AG20443 (cell line): ENCODE data around the gene UGT1A8.
"Not testable (repeated sequence)": the region's sequence is repeated elsewhere in the genome, so short reads cannot be mapped to it uniquely, and the experiment has no call there.

Source experiments
- DNase-seq: peaks from one replicate; pipeline ENCODE4 v3.0.0; 2012; ENCODE audit warnings: low spot score, mixed read lengths

The UGT1A8 gene

DNA sequence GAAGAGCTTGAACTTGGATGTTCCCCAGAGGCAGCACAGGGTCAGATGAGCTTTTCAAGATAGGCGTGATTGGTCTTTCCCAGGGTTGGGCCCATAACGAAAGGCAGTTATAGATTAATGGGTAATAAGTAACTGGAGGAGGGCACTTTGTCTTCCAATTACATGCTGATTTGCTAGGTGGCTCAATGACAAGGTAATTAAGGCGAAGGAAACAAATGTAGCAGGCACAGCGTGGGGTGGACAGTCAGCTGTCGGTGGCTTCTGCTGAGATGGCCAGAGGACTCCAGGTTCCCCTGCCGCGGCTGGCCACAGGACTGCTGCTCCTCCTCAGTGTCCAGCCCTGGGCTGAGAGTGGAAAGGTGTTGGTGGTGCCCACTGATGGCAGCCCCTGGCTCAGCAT, 101.1 kb downstream of the UGT1A8 start, which contains the start of gene UGT1A4:
TSS of gene UGT1A4 (plus strand) at position 185 of the 400 bp plus-strand sequence. CDS start at position 270, 85 bp downstream.
- no peak for DNase-seq

DNA sequence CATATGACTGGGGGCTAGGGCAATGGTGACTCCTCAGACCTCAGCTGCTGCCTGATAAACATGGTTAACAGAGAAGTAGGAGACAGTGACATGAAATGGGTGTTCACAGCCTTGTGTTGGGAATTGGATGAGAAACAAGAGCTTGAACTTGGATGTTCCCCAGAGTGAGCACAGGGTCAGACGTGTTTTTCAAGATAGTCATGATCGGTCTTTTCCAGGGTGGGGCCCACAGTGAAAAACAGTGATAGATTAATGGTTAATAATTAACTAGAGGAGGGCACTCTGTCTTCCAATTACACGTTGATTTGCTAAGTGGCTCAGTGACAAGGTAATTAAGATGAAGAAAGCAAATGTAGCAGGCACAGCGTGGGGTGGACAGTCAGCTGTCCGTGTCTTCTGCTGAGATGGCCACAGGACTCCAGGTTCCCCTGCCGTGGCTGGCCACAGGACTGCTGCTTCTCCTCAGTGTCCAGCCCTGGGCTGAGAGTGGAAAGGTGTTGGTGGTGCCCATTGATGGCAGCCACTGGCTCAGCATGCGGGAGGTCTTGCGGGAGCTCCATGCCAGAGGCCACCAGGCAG, 111.4 kb downstream of the UGT1A8 start, which contains the start of gene UGT1A3:
TSS of gene UGT1A3 (plus strand) at position 320 of the 579 bp plus-strand sequence. CDS start at position 405, 85 bp downstream.
- no peak for DNase-seq

DNA sequence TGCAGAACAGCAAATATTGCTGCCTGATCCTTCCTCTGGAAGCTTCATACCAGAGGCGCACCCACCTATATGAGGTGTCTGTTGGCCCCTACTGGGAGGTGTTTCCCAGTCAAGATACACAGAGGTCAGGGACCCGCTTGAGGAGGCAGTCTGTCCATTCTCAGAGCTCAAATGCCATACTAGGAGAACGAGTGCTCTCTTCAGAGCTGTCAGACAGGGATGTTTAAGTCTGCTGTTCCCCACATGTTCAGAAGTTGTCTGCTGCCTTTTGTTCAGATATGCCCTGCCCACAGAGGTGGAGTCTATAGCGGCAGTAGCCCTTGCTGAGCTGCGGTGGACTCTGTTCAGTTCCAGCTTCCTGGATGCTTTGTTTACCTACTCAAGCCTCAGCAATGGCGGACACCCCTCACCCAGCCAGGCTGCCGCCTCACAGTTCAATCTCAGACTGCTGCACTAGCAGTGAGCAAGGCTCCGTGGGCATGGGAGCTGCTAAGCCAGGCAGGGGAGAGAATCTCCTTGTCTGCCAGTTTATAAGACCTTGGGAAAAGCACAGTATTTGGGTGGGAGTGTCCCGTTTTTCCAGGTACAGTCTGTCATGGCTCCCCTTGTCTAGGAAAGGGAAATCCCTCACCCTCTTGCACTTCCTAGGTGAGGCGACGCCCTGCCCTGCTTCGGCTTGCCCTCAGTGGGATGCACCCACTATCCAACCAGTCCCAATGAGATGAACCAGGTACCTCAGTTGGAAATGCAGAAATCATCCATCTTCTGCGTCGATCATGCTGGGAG, 119.6 kb downstream of the UGT1A8 start:
- DNase-seq = not testable (repeated sequence)

DNA sequence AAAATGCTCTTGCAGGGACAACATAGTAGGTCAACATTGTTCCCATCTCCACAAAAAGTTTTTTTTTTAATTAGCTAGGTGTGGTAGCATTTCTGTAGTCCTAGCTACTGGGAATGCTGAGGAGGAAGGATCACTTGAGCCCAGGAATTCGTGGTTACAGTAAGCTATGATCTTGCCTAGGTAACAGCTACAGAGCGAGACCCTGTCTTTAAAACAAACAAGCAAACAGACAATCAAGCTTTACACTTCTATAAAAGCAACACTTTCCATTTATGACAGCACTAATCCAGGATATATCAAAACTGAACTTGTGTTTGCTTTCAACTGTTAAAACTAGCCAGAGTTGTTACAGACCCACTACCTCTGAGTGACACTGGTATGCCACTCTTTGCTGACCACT, 123.4 kb downstream of the UGT1A8 start:
- DNase-seq = no peak

DNA sequence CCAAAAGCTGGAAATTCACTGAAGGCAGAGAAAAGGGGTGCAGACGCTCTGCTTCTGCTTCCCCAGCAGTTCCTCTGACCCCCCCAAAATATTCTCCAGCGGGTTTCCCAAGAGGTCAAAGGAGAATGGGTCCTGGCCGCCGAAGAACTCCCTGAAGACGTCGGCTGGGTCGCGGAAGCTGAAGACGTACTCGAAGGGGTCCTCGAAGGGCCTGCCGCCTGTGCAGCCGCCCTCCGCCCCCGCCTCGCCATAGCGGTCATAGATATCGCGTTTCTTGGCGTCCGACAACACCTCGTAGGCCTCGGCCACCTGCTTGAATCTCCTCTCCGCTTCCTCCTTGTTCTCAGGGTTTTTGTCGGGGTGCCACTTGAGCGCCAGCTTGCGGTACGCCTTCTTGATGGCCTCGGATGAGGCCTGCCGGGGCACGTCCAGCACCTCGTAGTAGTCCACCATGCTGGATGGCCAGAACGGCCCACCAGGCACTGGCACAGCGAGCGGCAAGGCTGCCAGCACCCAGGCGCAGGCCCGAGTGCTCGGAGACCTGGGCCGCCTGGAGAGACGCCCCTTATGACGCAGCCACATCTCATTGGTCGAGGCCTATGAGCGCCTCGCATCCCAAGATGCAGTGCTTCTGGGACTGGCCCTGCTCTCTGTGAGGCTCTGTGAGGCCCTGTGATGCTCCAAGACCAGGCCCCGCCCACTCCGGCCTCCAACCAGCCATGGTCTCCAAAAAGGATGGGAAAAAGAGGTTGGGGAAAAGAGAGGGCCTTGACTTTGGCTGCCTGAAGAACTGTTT, 126.2 kb downstream of the UGT1A8 start:
- DNase-seq = no peak

DNA sequence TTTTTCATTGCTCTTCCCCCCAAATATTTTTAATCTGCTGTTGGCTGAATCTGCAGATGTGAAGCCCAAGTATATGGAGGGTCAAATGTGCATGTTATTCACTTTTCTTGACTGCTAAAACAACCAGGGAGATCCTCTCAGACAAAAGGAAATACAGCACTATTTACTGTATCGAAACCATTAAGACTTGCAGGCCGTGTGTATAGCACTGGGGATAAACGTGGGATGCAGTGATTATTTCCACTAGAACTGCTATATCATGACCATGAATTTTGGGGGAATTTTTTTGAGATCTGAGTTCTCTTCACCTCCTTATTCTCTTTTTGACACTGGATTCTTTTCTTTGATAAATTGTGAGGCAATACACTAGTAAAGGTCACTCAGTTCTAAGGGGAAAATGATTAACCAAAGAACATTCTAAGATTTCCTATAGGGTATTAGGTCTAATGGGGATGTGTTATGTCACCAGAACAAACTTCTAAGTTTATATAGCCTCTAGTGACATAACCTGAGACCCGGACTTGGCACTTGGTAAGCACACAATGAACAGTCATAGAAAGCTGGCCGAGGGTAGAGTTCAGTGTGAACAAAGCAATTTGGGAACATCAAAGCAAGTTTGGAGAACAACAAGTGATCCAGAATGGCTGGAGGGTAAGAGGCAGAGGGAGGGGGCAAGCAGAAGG, 127.8 kb downstream of the UGT1A8 start:
- no peak for DNase-seq

DNA sequence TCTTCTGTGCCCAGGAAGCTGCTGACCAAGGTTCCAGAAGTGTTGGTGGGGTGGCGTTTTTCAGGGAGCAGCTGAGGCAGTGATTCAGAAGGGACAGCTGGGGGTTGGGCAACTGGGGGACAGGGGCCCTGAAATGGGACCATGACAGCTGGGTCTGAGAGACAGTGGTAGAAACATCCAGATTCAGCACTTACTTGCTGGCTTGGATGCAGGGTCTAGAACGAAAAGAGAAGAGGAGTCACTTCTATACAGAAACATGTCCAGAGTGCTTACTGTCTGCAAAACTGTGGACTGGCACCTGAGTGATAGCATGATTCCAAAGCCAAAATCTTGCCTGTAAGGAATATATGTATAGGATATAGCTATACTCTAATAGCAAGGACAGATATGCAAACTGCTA, 128.4 kb downstream of the UGT1A8 start:
- not testable (repeated sequence) for DNase-seq

DNA sequence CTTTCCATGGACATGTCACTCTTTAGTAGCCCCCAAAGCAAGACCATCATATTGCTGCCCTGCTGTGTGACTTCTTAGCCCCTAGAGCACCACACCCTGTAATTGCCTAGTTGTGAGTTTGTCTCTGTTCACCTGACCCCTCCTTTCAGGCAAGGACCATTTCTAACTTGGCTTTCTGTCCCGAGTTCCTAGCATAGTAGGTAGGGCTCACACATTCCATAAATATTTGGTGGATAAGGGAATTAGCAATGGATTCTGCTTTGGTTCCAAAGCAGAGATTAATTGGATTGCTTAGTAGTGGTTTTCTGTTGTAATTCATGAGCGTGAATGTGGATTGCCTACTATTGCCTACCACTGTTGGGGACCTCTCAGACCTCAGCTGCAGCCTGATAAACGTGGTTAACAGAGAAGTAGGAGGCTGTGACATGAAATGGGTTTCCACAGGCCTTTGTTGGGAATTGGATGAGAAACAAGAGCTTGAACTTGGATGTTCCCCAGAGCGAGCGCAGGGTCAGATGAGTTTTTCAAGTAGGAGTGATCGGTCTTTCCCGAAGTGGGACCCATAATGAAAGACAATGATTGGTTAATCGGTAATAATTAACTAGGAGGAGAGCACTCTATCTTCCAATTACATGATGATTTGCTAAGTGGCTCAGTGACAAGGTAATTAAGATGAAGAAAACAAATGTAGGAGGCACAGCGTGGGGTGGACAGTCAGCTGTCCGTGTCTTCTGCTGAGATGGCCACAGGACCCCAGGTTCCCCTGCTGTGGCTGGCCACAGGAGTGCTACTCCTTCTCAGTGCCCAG, 129.2 kb downstream of the UGT1A8 start:
- no peak for DNase-seq

DNA sequence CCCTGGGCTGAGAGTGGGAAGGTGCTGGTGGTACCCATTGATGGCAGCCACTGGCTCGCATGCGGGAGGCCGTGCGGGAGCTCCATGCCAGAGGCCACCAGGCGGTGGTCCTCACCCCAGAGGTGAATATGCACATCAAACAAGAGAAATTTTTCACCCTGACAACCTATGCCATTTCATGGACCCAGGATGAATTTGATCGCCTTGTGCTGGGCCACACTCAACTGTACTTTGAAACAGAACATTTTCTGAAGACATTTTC, 129.8 kb downstream of the UGT1A8 start:
- no peak for DNase-seq

DNA sequence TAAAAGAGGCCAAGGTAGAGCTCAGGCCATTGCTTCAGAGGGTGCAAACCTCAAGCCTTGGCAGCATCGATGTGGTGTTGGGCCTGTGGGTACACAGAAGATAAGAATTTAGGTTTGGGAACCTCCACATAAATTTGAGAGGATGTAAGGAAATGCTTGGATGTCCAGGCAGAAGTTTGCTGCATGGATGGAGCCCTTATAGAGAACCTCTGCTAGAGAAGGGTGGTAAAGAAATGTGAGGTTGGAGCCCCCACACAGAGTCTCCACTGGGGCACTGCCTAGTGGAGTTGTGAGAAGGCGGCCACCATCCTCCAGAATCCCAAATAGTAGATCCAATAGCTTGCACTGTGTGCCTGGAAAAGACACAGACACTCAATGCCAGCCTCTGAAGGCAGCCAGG, 133.3 kb downstream of the UGT1A8 start:
- DNase-seq = not testable (repeated sequence)

DNA sequence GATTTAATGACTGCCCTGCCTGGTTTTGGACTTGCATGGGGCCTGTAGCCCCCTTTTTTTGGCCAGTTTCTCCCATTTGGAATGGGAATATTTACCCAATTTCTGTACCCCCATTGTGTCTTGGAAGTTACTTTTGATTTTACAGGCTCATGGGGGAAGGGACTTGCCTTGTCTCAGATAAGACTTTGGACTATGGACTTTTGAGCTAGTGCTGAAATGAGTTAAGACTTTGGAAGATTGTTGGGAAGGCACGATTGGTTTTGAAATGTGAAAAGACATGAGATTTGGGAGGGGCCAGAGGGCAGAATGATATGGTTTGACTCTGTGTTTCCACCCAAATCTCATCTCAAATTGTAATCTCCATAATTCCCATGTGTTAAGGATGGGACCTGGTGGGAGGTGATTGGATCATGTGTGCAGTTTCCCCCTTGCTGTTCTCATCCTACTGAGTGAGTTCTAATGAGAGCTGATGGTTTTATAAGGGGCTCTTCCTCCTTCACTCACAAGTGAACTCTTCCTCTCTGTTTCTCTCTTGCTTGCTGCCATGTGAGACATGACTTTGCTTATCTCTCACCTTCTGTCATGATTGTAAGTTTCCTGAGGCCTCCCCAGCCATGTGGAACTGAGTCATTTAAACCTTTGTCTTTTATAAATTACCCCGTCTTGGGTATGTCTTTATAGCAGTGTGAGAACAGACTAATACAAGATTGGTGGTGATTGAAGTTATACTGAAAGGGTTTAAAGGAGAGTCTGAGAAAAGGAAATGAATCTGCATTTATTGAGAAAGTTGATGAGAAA, 134.0 kb downstream of the UGT1A8 start:
- DNase-seq = not testable (repeated sequence)

DNA sequence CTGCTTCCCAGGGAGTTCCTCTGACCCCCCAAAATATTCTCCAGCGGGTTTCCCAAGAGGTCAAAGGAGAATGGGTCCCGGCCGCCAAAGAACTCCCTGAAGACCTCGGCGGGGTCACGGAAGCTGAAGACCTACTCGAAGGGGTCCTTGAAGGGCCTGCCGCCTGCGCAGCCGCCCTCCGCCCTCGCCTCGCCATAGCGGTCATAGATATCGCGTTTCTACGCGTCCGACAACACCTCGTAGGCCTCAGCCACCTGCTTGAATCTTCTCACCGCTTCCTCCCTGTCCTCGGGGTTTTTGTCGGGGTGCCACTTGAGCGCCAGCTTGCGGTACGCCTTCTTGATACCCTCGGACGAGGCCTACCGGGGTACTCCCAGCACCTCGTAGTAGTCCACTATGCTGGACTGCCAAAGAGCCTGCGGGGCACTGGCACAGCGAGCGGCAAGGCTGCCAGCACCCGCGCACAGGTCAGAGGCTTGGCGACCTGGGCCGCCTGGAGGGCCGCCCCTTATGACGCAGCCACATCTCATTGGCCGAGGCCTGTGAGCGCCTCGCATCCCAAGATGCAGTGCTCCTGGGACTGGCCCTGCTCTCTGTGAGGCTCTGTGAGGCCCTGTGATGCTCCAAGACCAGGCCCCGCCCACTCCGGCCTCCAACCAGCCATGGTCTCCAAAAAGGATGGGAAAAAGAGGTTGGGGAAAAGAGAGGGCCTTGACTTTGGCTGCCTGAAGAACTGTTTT, 137.6 kb downstream of the UGT1A8 start:
- DNase-seq = no peak

DNA sequence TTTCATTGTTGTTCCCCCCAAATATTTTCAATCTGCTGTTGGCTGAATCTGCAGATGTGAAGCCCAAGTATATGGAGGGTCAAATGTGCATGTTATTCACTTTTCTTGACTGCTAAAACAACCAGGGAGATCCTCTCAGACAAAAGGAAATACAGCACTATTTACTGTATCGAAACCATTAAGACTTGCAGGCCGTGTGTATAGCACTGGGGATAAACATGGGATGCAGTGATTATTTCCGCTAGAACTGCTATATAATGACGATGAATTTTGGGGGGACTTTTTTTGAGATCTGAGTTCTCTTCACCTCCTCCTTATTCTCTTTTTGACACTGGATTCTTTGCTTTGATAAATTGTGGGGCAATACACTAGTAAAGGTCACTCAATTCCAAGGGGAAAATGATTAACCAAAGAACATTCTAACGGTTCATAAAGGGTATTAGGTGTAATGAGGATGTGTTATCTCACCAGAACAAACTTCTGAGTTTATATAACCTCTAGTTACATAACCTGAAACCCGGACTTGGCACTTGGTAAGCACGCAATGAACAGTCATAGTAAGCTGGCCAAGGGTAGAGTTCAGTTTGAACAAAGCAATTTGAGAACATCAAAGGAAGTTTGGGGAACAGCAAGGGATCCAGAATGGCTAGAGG, 139.1 kb downstream of the UGT1A8 start:
- DNase-seq = no peak

DNA sequence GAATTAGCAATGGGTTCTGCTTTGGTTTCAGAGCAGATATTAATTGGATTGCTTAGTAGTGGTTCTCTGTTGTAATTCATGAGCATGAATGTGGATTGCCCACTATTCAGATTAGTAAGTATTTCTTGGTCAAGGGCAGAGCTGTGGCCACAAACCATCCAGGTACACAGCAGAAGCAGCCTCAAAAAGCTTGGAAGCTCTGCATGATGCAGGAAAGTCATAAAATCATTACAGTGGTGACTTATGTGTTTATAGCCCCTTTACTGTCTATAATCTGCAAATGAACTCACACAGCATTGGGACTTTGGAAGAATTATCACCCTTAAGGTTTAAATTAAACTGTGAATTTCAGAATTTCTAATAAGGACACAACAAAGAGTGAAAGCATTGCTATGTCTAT, 140.7 kb downstream of the UGT1A8 start:
- no peak for DNase-seq

DNA sequence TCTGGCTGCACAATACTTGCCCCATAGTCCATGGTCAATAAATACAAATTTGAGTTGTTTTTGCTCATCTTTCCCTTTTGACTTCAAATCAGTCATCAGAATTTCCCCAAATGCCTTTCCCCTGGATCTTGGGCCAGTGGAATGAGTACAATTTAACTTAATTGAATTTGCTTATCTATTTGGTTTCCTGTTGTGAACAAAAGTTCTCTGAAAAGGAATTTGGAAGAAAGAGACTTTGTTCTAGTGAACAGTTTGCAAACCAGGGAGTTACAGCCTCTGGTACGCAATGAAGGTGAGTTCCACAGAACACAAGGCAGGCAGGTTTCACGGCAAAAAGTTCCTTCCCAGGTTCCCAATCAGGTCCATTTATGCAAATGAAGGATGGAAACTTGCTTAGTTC, 141.4 kb downstream of the UGT1A8 start:
- DNase-seq = no peak

DNA sequence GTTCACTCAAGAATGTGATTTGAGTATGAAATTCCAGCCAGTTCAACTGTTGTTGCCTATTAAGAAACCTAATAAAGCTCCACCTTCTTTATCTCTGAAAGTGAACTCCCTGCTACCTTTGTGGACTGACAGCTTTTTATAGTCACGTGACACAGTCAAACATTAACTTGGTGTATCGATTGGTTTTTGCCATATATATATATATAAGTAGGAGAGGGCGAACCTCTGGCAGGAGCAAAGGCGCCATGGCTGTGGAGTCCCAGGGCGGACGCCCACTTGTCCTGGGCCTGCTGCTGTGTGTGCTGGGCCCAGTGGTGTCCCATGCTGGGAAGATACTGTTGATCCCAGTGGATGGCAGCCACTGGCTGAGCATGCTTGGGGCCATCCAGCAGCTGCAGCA, 142.6 kb downstream of the UGT1A8 start, which contains the start of gene UGT1A1:
TSS of gene UGT1A1 (plus strand) at position 228 of the 400 bp plus-strand sequence. CDS start at position 246, 18 bp downstream.
- DNase-seq = no peak

DNA sequence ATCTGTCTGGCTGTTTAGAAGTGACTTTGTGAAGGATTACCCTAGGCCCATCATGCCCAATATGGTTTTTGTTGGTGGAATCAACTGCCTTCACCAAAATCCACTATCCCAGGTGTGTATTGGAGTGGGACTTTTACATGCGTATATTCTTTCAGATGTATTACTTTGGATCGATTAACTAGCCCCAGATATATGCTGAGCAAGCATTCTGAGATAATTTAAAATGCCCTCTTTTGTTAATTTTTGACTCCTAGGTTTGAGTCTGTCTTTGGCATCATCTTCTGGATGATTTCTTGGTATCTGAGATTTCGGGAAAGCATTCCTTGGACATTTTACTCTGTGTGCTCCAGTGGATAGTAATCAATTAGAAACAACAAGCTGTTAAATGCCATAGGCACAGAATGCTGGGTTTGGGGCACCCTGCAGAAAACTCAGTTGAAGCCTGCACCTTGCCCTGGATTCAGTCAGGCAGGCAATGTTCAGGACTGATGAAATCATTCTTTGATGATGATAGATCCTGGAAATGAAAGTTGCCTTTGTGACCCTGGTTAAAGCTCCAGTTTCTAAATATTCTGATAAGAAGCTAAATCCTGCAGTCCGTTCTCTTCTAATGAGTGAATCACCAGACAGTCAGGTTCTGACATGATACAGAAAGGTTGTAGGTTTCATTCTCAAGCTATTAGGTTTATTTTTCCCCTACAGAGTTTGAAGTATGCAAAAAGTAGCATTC, 143.8 kb downstream of the UGT1A8 start:
- DNase-seq = no peak

DNA sequence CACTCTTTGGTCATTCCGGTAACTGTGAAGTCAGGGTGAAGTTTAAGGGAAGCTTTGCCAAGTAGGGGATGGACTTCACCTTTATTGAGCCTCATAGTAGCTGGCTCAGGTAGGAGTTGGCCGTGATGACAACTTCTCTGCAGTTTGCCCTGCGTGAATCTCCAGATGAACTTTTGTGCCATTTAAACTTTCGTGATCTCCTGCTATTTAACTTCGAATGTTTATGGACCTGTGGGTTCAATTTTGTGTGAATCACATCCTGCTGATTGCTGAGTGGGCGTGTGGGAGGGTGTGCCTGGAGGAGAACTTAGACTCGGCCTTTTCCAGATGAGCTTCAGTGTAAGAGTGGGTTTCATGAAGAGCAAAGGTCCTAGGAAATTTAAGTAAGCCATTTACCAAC, 146.8 kb downstream of the UGT1A8 start:
- DNase-seq = peak; percentile 66

DNA sequence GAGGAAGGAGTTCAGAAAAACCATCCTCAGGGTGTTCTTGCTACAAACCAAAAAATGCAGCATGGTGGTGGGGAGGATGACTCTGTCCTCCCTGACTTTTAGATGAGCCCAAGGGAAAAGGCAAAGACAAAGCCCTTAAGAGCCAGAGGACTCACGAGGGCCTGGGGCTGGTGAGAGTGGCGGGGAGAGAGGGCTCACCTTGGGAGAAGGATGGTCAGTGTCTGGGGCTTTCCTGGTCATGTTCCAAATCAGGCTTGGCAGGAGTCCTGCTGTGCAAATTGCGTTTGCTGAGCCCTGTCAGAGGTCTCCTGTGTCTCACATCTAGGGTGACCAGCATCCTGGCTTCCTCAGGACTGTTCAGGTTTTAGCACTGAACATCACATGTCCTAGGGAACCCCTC, 147.3 kb downstream of the UGT1A8 start:
- DNase-seq = no peak
